Breast epithelium (tissue), 4 donors: Measurements from ENCODE around the gene LYPD6B. TPM values are rescaled to one million over a fixed set of nuclear protein-coding genes. Genes with fewer than 3 reads are reported as not detected.

ENCODE experiments used
- DNase-seq, 2 donors: peaks; one replicate each; pipeline ENCODE4 v3.0.0-alpha.2; 2019; ENCODE audit warnings: low spot score in 2 of 2
- H3K27ac ChIP-seq, 2 donors: fragments of 200-600 bp; sonication (generic) in 1 of 2; one replicate each; pipeline ENCODE4 v1.5.1; 2016 to 2019; ENCODE audit warnings: mild to moderate bottlenecking in 1 of 2
- H3K27me3 ChIP-seq, 2 donors: fragments of 200-600 bp; sonication (generic) in 1 of 2; one replicate each; pipeline versions ENCODE4 v1.5.1 to v1.6.0; 2017 to 2019; ENCODE audit warnings: control low read depth in 1 of 2, mild to moderate bottlenecking in 1 of 2
- H3K36me3 ChIP-seq: fragments of 200-600 bp; one replicate; pipeline ENCODE4 v1.5.1; 2019
- H3K4me1 ChIP-seq, 2 donors: fragments of 200-600 bp; sonication (generic); one replicate each; pipeline ENCODE4 v1.5.1; 2016 to 2019; ENCODE audit warnings: control low read depth in 1 of 2
- H3K4me3 ChIP-seq, 3 donors: fragments of 200-600 bp; sonication (generic); 1 replicate in 2 of 3; 2 replicates in 1 of 3; pipeline ENCODE4 v1.5.1; 2016 to 2019; ENCODE audit warnings: mild to moderate bottlenecking in 3 of 3, moderate library complexity in 2 of 3
- H3K9me3 ChIP-seq, 2 donors: fragments of 200-600 bp; sonication (generic) in 1 of 2; one replicate each; pipeline ENCODE4 v1.5.1; 2016 to 2019; ENCODE audit warnings: control low read depth in 1 of 2
- POLR2A ChIP-seq: fragments of 450-650 bp; IDR thresholded peaks from one replicate; pipeline ENCODE4 v1.6.1; 2016; ENCODE audit warnings: antibody characterized with exemption, mild to moderate bottlenecking, moderate library complexity
- POLR2AphosphoS5 ChIP-seq, 3 donors: sonication (generic); formaldehyde crosslinking; IDR thresholded peaks; one replicate each; pipeline ENCODE4 v1.6.1; 2017; ENCODE audit warnings: antibody characterized with exemption in 3 of 3
- intact Hi-C: fragments of 100-400 bp; cut with DNase I; formaldehyde crosslinking; loops from one replicate; pipeline ENCODE4 v1.15.1; 2023; ENCODE audit warnings: low total_unique reads
- total RNA-seq, 3 donors: library from RNA; depleted of rRNA; stranded (reverse); fragments of >200 nt; gene quantifications; one replicate each; pipeline ENCODE4 v1.1.0, GENCODE V29; 2016
- TF ChIP-seq, protein P1 (sequence below), 3 donors: fragments of 450-650 bp; IDR thresholded peaks; one replicate each; pipeline ENCODE4 v1.5.1; 2016 to 2017; ENCODE audit warnings: antibody characterized with exemption in 3 of 3, mild to moderate bottlenecking in 3 of 3, moderate library complexity in 3 of 3

Gene LYPD6B
- total RNA-seq, 3 donors from 2014 or later, result 0.32 to 41.4 (median 21.0) TPM

DNA sequence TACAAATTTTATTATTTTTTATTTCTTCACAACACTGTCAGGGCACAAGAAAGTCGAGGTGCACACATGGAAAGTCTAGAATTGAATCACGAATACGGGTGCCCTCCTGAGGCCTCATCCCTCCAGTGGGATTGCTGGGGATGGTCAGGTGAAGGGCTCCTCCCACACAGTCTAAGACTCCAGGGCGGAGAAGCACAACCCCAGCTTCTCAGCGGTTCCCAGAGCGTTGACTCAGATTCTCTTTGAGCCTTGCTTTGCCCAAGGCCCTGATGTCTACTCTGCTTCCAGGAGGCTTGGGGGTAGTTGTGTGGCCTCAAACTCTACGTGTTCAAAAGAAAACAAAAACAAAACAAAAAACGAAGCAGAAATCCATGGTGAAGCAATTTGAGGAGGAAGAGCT, 108.4 kb downstream of the LYPD6B start:
- DNase-seq, result no peak
- intact Hi-C loops, result no loop called here
- Histone ChIP-seq H3K27ac (no peak overlapping the region), H3K36me3 (no peaks in the 10 kb centered on the region), H3K9me3 (no peaks in the 10 kb centered on the region), H3K4me1 (no peaks in the 10 kb centered on the region), H3K27me3 (no peaks in the 10 kb centered on the region), H3K4me3 (no peak overlapping the region)
- TF ChIP-seq POLR2A (no peak), POLR2AphosphoS5 (IDR thresholded peaks at IDR 0.05) (no peak)

- Histone ChIP-seq H3K4me3 (no peak overlapping the region), H3K36me3 (no peaks in the 10 kb centered on the region), H3K4me1 (no peaks in the 10 kb centered on the region), H3K9me3 (no peaks in the 10 kb centered on the region), H3K27ac (no peak overlapping the region), H3K27me3 (no peaks in the 10 kb centered on the region)
- no peak for TF ChIP-seq POLR2AphosphoS5 (IDR thresholded peaks at IDR 0.05)
- TF ChIP-seq POLR2A, result no peak
- TF ChIP-seq, protein P1, sequence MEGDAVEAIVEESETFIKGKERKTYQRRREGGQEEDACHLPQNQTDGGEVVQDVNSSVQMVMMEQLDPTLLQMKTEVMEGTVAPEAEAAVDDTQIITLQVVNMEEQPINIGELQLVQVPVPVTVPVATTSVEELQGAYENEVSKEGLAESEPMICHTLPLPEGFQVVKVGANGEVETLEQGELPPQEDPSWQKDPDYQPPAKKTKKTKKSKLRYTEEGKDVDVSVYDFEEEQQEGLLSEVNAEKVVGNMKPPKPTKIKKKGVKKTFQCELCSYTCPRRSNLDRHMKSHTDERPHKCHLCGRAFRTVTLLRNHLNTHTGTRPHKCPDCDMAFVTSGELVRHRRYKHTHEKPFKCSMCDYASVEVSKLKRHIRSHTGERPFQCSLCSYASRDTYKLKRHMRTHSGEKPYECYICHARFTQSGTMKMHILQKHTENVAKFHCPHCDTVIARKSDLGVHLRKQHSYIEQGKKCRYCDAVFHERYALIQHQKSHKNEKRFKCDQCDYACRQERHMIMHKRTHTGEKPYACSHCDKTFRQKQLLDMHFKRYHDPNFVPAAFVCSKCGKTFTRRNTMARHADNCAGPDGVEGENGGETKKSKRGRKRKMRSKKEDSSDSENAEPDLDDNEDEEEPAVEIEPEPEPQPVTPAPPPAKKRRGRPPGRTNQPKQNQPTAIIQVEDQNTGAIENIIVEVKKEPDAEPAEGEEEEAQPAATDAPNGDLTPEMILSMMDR (IDR thresholded peaks at IDR 0.05), result no peak
- no peak for DNase-seq
- intact Hi-C loops, result no loop called here
These were observed 109.9 kb downstream of the LYPD6B start for GRCh38 chr2:149148194-149149006.

GRCh38 chr2:149149007-149149297, 110.5 kb downstream of the LYPD6B start:
- Histone ChIP-seq H3K27ac (no peak overlapping the region), H3K4me1 (no peaks in the 10 kb centered on the region), H3K9me3 (no peaks in the 10 kb centered on the region), H3K27me3 (no peaks in the 10 kb centered on the region), H3K4me3 (no peak overlapping the region), H3K36me3 (no peaks in the 10 kb centered on the region)
- TF ChIP-seq, protein P1 (IDR thresholded peaks at IDR 0.05), result no peak
- no peak for TF ChIP-seq POLR2AphosphoS5 (IDR thresholded peaks at IDR 0.05)
- TF ChIP-seq POLR2A, result no peak
- intact Hi-C loops, result no loop called here
- no peak for DNase-seq

DNA sequence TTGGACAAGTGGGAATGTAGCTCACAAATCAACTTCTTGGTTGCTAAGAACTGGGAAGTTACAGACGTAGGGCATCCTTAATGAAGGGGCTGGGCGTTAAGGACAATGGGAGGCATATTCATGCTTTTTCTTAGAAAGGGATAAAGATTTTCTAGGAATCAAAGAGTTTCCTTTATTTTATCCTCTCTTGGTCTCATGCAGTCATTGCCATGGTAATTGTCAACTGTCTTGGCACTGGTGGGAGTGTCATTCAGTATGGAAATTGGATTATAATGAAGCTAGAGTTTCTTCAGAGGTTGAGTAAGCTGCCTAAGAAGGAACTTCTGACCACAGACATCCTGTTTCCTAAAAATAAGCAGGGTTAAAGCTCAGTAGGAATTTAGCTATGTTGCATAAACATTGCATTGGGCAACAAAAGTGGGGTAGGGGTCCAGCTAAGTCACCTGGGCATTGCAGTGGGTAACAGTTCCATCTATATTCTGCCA, 114.0 kb downstream of the LYPD6B start:
- TF ChIP-seq POLR2A, result no peak
- TF ChIP-seq POLR2AphosphoS5 (IDR thresholded peaks at IDR 0.05), result no peak
- TF ChIP-seq, protein P1 (IDR thresholded peaks at IDR 0.05), result no peak

DNA sequence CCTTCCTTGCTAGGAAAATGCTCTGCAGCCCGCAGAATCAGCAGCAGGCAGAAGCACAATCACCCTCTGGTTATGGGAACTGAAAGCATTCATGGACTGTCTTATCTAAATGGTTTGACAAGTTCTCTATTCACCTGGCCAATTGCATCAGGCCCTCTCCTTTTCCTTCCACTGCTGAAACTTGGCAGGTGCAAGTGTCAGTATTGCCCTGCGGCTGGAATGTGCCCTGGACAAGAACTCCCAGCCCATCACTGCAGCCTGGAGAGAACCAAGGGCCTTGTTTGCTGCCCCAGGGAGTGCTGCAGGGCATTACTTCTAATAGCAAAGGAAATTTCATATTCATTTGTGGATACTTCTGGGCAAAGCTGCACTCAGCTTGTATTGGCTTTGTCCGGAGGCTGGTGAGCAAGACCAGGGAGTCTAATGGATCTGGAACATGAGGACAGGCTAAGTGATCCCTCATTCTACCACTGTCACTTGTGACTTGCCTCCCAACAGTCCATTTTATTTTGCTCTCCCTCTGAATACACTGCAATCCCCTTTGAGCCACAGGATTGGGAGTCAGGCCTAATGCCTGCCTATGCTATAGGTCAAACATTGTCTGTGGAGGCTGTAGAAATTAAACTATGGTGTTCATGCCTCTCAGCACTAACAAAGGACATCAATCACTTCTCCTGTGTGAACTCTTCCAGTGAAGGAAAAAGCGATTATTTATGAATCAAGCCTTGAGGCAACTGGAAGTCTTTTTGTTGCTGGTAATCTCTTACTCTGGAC, 116.9 kb downstream of the LYPD6B start:
- no peak overlapping the region for H3K4me3 ChIP-seq
- H3K36me3 ChIP-seq, result no peaks in the 10 kb centered on the region
- no peaks in the 10 kb centered on the region for H3K27me3 ChIP-seq
- TF ChIP-seq, protein P1 (IDR thresholded peaks at IDR 0.05), result no peak
- H3K27ac ChIP-seq, result no peak overlapping the region
- H3K9me3 ChIP-seq, result no peaks in the 10 kb centered on the region
- intact Hi-C loops, result no loop called here
- no peak for DNase-seq
- H3K4me1 ChIP-seq, result no peaks in the 10 kb centered on the region

More for the DNA sequence above, 114.0 kb downstream of the LYPD6B start:
- intact Hi-C loops, result no loop called here
- Histone ChIP-seq H3K36me3 (no peaks in the 10 kb centered on the region), H3K27me3 (no peaks in the 10 kb centered on the region), H3K9me3 (no peaks in the 10 kb centered on the region), H3K4me3 (no peak overlapping the region), H3K27ac (no peak overlapping the region), H3K4me1 (no peaks in the 10 kb centered on the region)
- DNase-seq, result no peak
